ENCODE results near the gene ARFGAP2.

DNA sequence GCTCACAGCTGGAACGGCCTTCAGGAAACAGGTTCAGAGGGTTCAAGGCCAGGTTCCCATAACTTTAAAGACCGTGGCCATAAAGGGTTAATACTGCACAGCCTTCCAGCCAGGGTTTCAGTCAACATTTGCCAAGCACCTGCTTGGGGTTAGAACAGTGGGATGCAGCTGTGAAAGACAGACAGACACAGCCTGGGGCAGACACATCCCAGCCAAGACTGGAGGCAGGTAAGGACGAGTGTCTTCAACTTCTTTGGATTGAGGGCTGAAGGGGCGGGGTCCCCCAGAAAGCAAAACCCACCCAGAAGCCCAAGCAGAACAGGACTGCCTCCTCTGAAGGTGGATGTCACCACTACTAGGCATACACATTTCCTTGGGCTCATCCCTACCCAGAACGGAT lies 14.3 kb downstream of the ARFGAP2 start:
- TF ChIP-seq POLR2AphosphoS5 (IDR thresholded peaks at IDR 0.05; ENCODE audit: control insufficient read depth, insufficient read depth, low read depth, low read length) = no peak
- no peak for TF ChIP-seq MXI1 (IDR thresholded peaks at IDR 0.05; ENCODE audit: low read depth, low read length)
- no peak for TF ChIP-seq ZNF707 (CRISPR knock-in tag; conservative IDR thresholded peaks at IDR 0.05)
- no peak for TF ChIP-seq FOXK1 (CRISPR knock-in tag; IDR thresholded peaks at IDR 0.05; ENCODE audit: borderline replicate concordance)
- no peak for TF ChIP-seq CTCF (IDR thresholded peaks at IDR 0.05 in 2 of 3, conservative IDR thresholded peaks at IDR 0.05 in 1 of 3; ENCODE audit: insufficient read depth in 2 of 3, low read depth in 1 of 3, low read length in 3 of 3)
- no peak for TF ChIP-seq NRF1 (conservative IDR thresholded peaks at IDR 0.05 in 1 of 2, IDR thresholded peaks at IDR 0.05 in 1 of 2)
- TF ChIP-seq REST (IDR thresholded peaks at IDR 0.05; ENCODE audit: borderline replicate concordance) = no peak
- TF ChIP-seq REST (CRISPR knock-in tag; IDR thresholded peaks at IDR 0.05; ENCODE audit: low read depth) = no peak
- no peak for TF ChIP-seq SRSF7 (optimal IDR thresholded peaks at IDR 0.05; ENCODE audit: low read depth, low read length)
